ENCODE data around the gene LSS.
"Not testable (repeated sequence)": the region's sequence is repeated elsewhere in the genome, so short reads cannot be mapped to it uniquely, and the experiment has no call there.

The LSS gene

GRCh38 chr21:46229923-46230260 is 1.3 kb upstream of the LSS start:
- peak overlapping the region; percentile 81; the same call in 1 of the 2 replicates for H3K4me3 ChIP-seq (ENCODE audit: low read length)
- no peak for TF ChIP-seq ZNF274 (IDR thresholded peaks at IDR 0.05; ENCODE audit: low read depth, low read length)

GRCh38 chr21:46229133-46229922 is 754 bp upstream of the LSS start:
- no peak for TF ChIP-seq ZNF274 (IDR thresholded peaks at IDR 0.05; ENCODE audit: low read depth, low read length)
- H3K4me3 ChIP-seq (ENCODE audit: low read length): peak overlapping the region; percentile 81

GRCh38 chr21:46227811-46228344 is 696 bp downstream of the LSS start:
- H3K4me3 ChIP-seq (ENCODE audit: low read length): peak overlapping the region; percentile 96
- no peak for TF ChIP-seq ZNF274 (IDR thresholded peaks at IDR 0.05; ENCODE audit: low read depth, low read length)

GRCh38 chr21:46226920-46227599 is 1.5 kb downstream of the LSS start:
- TF ChIP-seq ZNF274 (IDR thresholded peaks at IDR 0.05; ENCODE audit: low read depth, low read length): no peak
- peak overlapping the region; percentile 96 for H3K4me3 ChIP-seq (ENCODE audit: low read length)

- H3K4me3 ChIP-seq (ENCODE audit: low read length): no peak overlapping the region
- no peak for TF ChIP-seq ZNF274 (IDR thresholded peaks at IDR 0.05; ENCODE audit: low read depth, low read length)
Measured at GRCh38 chr21:46226146-46226545, 2.4 kb downstream of the LSS start.

GRCh38 chr21:46223661-46224060 is 4.9 kb downstream of the LSS start:
- H3K4me3 ChIP-seq (ENCODE audit: low read length): not testable (repeated sequence)

- no peak overlapping the region for H3K4me3 ChIP-seq (ENCODE audit: low read length)
- TF ChIP-seq ZNF274 (IDR thresholded peaks at IDR 0.05; ENCODE audit: low read depth, low read length): no peak
Measured at GRCh38 chr21:46223217-46223616, 5.4 kb downstream of the LSS start.

- no peak overlapping the region for H3K4me3 ChIP-seq (ENCODE audit: low read length)
- no peak for TF ChIP-seq ZNF274 (IDR thresholded peaks at IDR 0.05; ENCODE audit: low read depth, low read length)
Measured at GRCh38 chr21:46222436-46223116, 6.0 kb downstream of the LSS start.

GRCh38 chr21:46221664-46222435 is 6.7 kb downstream of the LSS start:
- no peak overlapping the region for H3K4me3 ChIP-seq (ENCODE audit: low read length)
- TF ChIP-seq ZNF274 (IDR thresholded peaks at IDR 0.05; ENCODE audit: low read depth, low read length): no peak

GRCh38 chr21:46220847-46221246 is 7.7 kb downstream of the LSS start:
- no peak overlapping the region for H3K4me3 ChIP-seq (ENCODE audit: low read length)
- no peak for TF ChIP-seq ZNF274 (IDR thresholded peaks at IDR 0.05; ENCODE audit: low read depth, low read length)

GRCh38 chr21:46220275-46220810 is 8.2 kb downstream of the LSS start:
- TF ChIP-seq ZNF274 (IDR thresholded peaks at IDR 0.05; ENCODE audit: low read depth, low read length): no peak
- no peak overlapping the region for H3K4me3 ChIP-seq (ENCODE audit: low read length)

GRCh38 chr21:46219591-46220239 is 8.9 kb downstream of the LSS start:
- H3K4me3 ChIP-seq (ENCODE audit: low read length): no peak overlapping the region
- no peak for TF ChIP-seq ZNF274 (IDR thresholded peaks at IDR 0.05; ENCODE audit: low read depth, low read length)

GRCh38 chr21:46218906-46219590 is 9.5 kb downstream of the LSS start:
- TF ChIP-seq ZNF274 (IDR thresholded peaks at IDR 0.05; ENCODE audit: low read depth, low read length): no peak
- H3K4me3 ChIP-seq (ENCODE audit: low read length): no peak overlapping the region

Data from GM08714 (cell line).